SK-N-SH treated with all-trans-retinoic acid at 6 μM for 48 hours (cell line): ENCODE results near the gene THRB.

ENCODE experiments used
- ATAC-seq: fragments of 200-7000 bp; cut with Tn5 transposase; 3 replicates; pipeline ENCODE4 v1.9.1; 2020; ENCODE audit warnings: mild to moderate bottlenecking, moderate library complexity
- ARNTL ChIP-seq: fragments of 450-650 bp; formaldehyde crosslinking; IDR thresholded peaks from 2 replicates; pipeline ENCODE4 v1.5.0; 2020; ENCODE audit warnings: low read depth, mild to moderate bottlenecking, moderate library complexity, borderline replicate concordance
- BACH2 ChIP-seq: fragments of 250-450 bp; sonication (Bioruptor Pico); IDR thresholded peaks from 2 replicates; pipeline ENCODE4 v1.9.0; 2021; ENCODE audit warnings: mild to moderate bottlenecking, borderline replicate concordance
- CREB5 ChIP-seq: fragments of 250-450 bp; sonication (Bioruptor Pico); IDR thresholded peaks from 2 replicates; pipeline ENCODE4 v1.5.1; 2020; ENCODE audit warnings: low read depth, mild to moderate bottlenecking, moderate library complexity
- CSDC2 ChIP-seq: fragments of 250-450 bp; sonication (Bioruptor Pico); IDR thresholded peaks from 2 replicates; pipeline ENCODE4 v1.5.0; 2020; ENCODE audit warnings: mild to moderate bottlenecking, moderate library complexity
- CSRNP3 ChIP-seq: fragments of 250-450 bp; sonication (Bioruptor Pico); IDR thresholded peaks from 2 replicates; pipeline ENCODE4 v1.5.1; 2021; ENCODE audit warnings: mild to moderate bottlenecking, moderate library complexity
- GLIS3 ChIP-seq: fragments of 250-450 bp; sonication (Bioruptor Pico); IDR thresholded peaks from 2 replicates; pipeline ENCODE4 v1.5.0; 2020; ENCODE audit warnings: mild to moderate bottlenecking, moderate library complexity
- ISL1 ChIP-seq: fragments of 250-450 bp; sonication (Bioruptor Pico); IDR thresholded peaks from 2 replicates; pipeline ENCODE4 v2.1.2; 2022; ENCODE audit warnings: mild to moderate bottlenecking, moderate library complexity
- OSR1 ChIP-seq: fragments of 250-450 bp; sonication (Bioruptor Pico); IDR thresholded peaks from 2 replicates; pipeline ENCODE4 v1.8.0; 2022; ENCODE audit warnings: moderate library complexity, mild to moderate bottlenecking, inconsistent platforms
- PATZ1 ChIP-seq: fragments of 250-450 bp; sonication (Bioruptor Pico); IDR thresholded peaks from 2 replicates; pipeline ENCODE4 v1.8.0; 2020; ENCODE audit warnings: mild to moderate bottlenecking, moderate library complexity, borderline replicate concordance
- POU6F1 ChIP-seq: fragments of 250-450 bp; sonication (Bioruptor Pico); IDR thresholded peaks from 2 replicates; pipeline ENCODE4 v1.8.0; 2021; ENCODE audit warnings: low read depth, mild to moderate bottlenecking, moderate library complexity, borderline replicate concordance
- PPARA ChIP-seq: fragments of 250-450 bp; sonication (Bioruptor Pico); IDR thresholded peaks from 2 replicates; pipeline ENCODE4 v1.5.0; 2020; ENCODE audit warnings: mild to moderate bottlenecking, borderline replicate concordance
- RARB ChIP-seq: fragments of 250-450 bp; sonication (Bioruptor Pico); IDR thresholded peaks from 2 replicates; pipeline ENCODE4 v1.8.0; 2021; ENCODE audit warnings: mild to moderate bottlenecking, moderate library complexity
- SNAI2 ChIP-seq: fragments of 250-450 bp; sonication (Bioruptor Pico); IDR thresholded peaks from 2 replicates; pipeline ENCODE4 v1.5.0; 2020; ENCODE audit warnings: mild to moderate bottlenecking, moderate library complexity
- TCF4 ChIP-seq: fragments of 250-450 bp; sonication (Bioruptor Pico); IDR thresholded peaks from 2 replicates; pipeline ENCODE4 v1.8.0; 2021; ENCODE audit warnings: mild to moderate bottlenecking, moderate library complexity, borderline replicate concordance
- TOX ChIP-seq: fragments of 250-450 bp; sonication (Bioruptor Pico); IDR thresholded peaks from 2 replicates; pipeline ENCODE4 v1.8.0; 2021; ENCODE audit warnings: mild to moderate bottlenecking, moderate library complexity, borderline replicate concordance
- TSHZ2 ChIP-seq: fragments of 250-450 bp; sonication (Bioruptor Pico); IDR thresholded peaks from 2 replicates; pipeline ENCODE4 v1.5.0; 2020; ENCODE audit warnings: mild to moderate bottlenecking, moderate library complexity
- ZC3H10 ChIP-seq: fragments of 250-450 bp; sonication (Bioruptor Pico); IDR thresholded peaks from 2 replicates; pipeline ENCODE4 v1.5.1; 2021; ENCODE audit warnings: mild to moderate bottlenecking, moderate library complexity
- ZFP3 ChIP-seq: fragments of 250-450 bp; sonication (Bioruptor Pico); IDR thresholded peaks from 2 replicates; pipeline ENCODE4 v1.5.0; 2020; ENCODE audit warnings: mild to moderate bottlenecking, moderate library complexity
- ZFP30 ChIP-seq: fragments of 450-650 bp; formaldehyde crosslinking; IDR thresholded peaks from 2 replicates; pipeline ENCODE4 v1.5.0; 2022; ENCODE audit warnings: mild to moderate bottlenecking, moderate library complexity
- ZNF565 ChIP-seq: fragments of 450-650 bp; formaldehyde crosslinking; conservative IDR thresholded peaks from 2 replicates; pipeline ENCODE4 v1.5.0; 2020; ENCODE audit warnings: low read depth, mild to moderate bottlenecking, moderate library complexity
- ZNF70 ChIP-seq: fragments of 450-650 bp; formaldehyde crosslinking; IDR thresholded peaks from 2 replicates; pipeline ENCODE4 v1.5.0; 2020; ENCODE audit warnings: mild to moderate bottlenecking, moderate library complexity
- ZNF8 ChIP-seq: fragments of 450-650 bp; formaldehyde crosslinking; IDR thresholded peaks from 2 replicates; pipeline ENCODE4 v1.5.0; 2020; ENCODE audit warnings: mild to moderate bottlenecking, moderate library complexity

The THRB gene

GRCh38 chr3:24368605-24369004 is 126.0 kb downstream of the THRB start:
- ATAC-seq, result no peak

GRCh38 chr3:24367664-24368264 is 126.9 kb downstream of the THRB start:
- ATAC-seq, result no peak

More at GRCh38 chr3:24368605-24369004, 126.0 kb downstream of the THRB start:
- TF ChIP-seq POU6F1 (CRISPR knock-in tag), result no peak
- TF ChIP-seq ISL1 (CRISPR knock-in tag), result no peak
- TF ChIP-seq CSDC2 (CRISPR knock-in tag), result no peak
- no peak for TF ChIP-seq ZC3H10 (CRISPR knock-in tag)
- TF ChIP-seq GLIS3 (CRISPR knock-in tag), result no peak
- TF ChIP-seq RARB (CRISPR knock-in tag), result no peak
- TF ChIP-seq ZNF8, result no peak
- TF ChIP-seq ZFP3 (CRISPR knock-in tag), result no peak
- TF ChIP-seq SNAI2 (CRISPR knock-in tag), result no peak
- TF ChIP-seq OSR1 (CRISPR knock-in tag), result no peak
- TF ChIP-seq BACH2 (CRISPR knock-in tag), result no peak

GRCh38 chr3:24367216-24367615 is 127.4 kb downstream of the THRB start:
- ATAC-seq, result no peak
- no peak for TF ChIP-seq TCF4 (CRISPR knock-in tag)
- no peak for TF ChIP-seq BACH2 (CRISPR knock-in tag)
- TF ChIP-seq OSR1 (CRISPR knock-in tag), result no peak
- no peak for TF ChIP-seq SNAI2 (CRISPR knock-in tag)
- no peak for TF ChIP-seq ARNTL (CRISPR knock-in tag)
- no peak for TF ChIP-seq TOX (CRISPR knock-in tag)
- TF ChIP-seq CREB5 (CRISPR knock-in tag), result no peak
- no peak for TF ChIP-seq PPARA (CRISPR knock-in tag)
- TF ChIP-seq RARB (CRISPR knock-in tag), result no peak
- no peak for TF ChIP-seq ZNF8
- TF ChIP-seq ZC3H10 (CRISPR knock-in tag), result no peak
- TF ChIP-seq ISL1 (CRISPR knock-in tag), result no peak
- TF ChIP-seq ZFP3 (CRISPR knock-in tag), result no peak
- TF ChIP-seq ZNF70 (CRISPR knock-in tag), result no peak
- TF ChIP-seq ZFP30 (CRISPR knock-in tag), result no peak
- TF ChIP-seq CSDC2 (CRISPR knock-in tag), result no peak
- TF ChIP-seq CSRNP3 (CRISPR knock-in tag), result no peak
- no peak for TF ChIP-seq GLIS3 (CRISPR knock-in tag)
- no peak for TF ChIP-seq ZNF565 (CRISPR knock-in tag)

More at GRCh38 chr3:24367664-24368264, 126.9 kb downstream of the THRB start:
- TF ChIP-seq PATZ1 (no peak), ZFP3 (CRISPR knock-in tag) (no peak), TSHZ2 (CRISPR knock-in tag) (no peak), GLIS3 (CRISPR knock-in tag) (no peak)
